Osteoblast (primary cell): ENCODE data around the gene IFI16. TPM values are rescaled to one million over a fixed set of nuclear protein-coding genes. Genes with fewer than 3 reads are reported as not detected.
"Not testable (repeated sequence)": the region's sequence is repeated elsewhere in the genome, so short reads cannot be mapped to it uniquely, and the experiment has no call there.

Experiments used
- DNase-seq: peaks from one replicate; pipeline ENCODE4 v3.0.0; 2011; ENCODE audit warnings: low spot score, mixed read lengths; ENCODE audit not compliant: insufficient read length; ENCODE audit errors: missing footprints
- H2AFZ ChIP-seq: 2 replicates; pipeline ENCODE4 v1.6.0; 2011; ENCODE audit warnings: mild to moderate bottlenecking, low read length
- H3K27ac ChIP-seq: 2 replicates; pipeline ENCODE4 v1.5.1; 2011; ENCODE audit warnings: mild to moderate bottlenecking, low read depth, low read length, moderate library complexity
- H3K27me3 ChIP-seq: 2 replicates; pipeline ENCODE4 v1.6.0; 2012; ENCODE audit warnings: mild to moderate bottlenecking, control low read depth, inconsistent platforms, low read length, moderate library complexity; ENCODE audit not compliant: insufficient read depth
- H3K36me3 ChIP-seq: 2 replicates; pipeline ENCODE4 v1.5.1; 2011; ENCODE audit warnings: mild to moderate bottlenecking, low read length, control low read depth, moderate library complexity; ENCODE audit not compliant: insufficient read depth
- H3K4me1 ChIP-seq: 2 replicates; pipeline ENCODE4 v1.5.1; 2011; ENCODE audit warnings: mild to moderate bottlenecking, low read length, control low read depth, moderate library complexity; ENCODE audit not compliant: insufficient read depth
- H3K4me2 ChIP-seq: 2 replicates; pipeline ENCODE4 v1.6.0; 2011; ENCODE audit warnings: mild to moderate bottlenecking, low read length; ENCODE audit not compliant: insufficient read depth
- H3K4me3 ChIP-seq: fragments of 200-600 bp; sonication (generic); 3 replicates; pipeline ENCODE4 v1.5.1; 2012; ENCODE audit warnings: mild to moderate bottlenecking, low read length, inconsistent platforms; ENCODE audit not compliant: insufficient read depth
- H3K79me2 ChIP-seq: 2 replicates; pipeline ENCODE4 v1.6.0; 2012; ENCODE audit warnings: mild to moderate bottlenecking, low read length, control low read depth, inconsistent platforms; ENCODE audit not compliant: insufficient read depth
- H3K9me3 ChIP-seq: 2 replicates; pipeline ENCODE4 v1.5.1; 2011; ENCODE audit warnings: low read depth, low read length, control low read depth
- H4K20me1 ChIP-seq: 2 replicates; pipeline ENCODE4 v1.6.0; 2012; ENCODE audit warnings: mild to moderate bottlenecking, low read length, control low read depth; ENCODE audit not compliant: insufficient read depth
- CTCF ChIP-seq: IDR thresholded peaks from 2 replicates; pipeline ENCODE4 v1.5.1; 2011; ENCODE audit warnings: mild to moderate bottlenecking, low read depth, low read length, moderate library complexity; ENCODE audit errors: extremely low read depth
- total RNA-seq: library from RNA; depleted of rRNA; stranded (reverse); fragments of >200 nt; gene quantifications from 2 replicates; pipeline ENCODE4 v1.2.3, GENCODE V29; 2012

IFI16 gene
- total RNA-seq, 1 donor, result 129 TPM

GRCh38 chr1:159023723-159024122 lies 14.0 kb downstream of the IFI16 start:
- no peak overlapping the region for H3K4me3 ChIP-seq
- no peak overlapping the region for H2AFZ ChIP-seq
- peaks cover 45% of the 10 kb centered on the region for H3K36me3 ChIP-seq
- no peaks in the 10 kb centered on the region for H3K27me3 ChIP-seq
- peaks cover 75% of the 10 kb centered on the region for H3K79me2 ChIP-seq
- no peaks in the 10 kb centered on the region for H3K4me1 ChIP-seq
- H3K9me3 ChIP-seq, result no peaks in the 10 kb centered on the region
- H3K4me2 ChIP-seq, result no peak overlapping the region
- H3K27ac ChIP-seq, result no peak overlapping the region
- no peak for DNase-seq
- no peak for TF ChIP-seq CTCF
- H4K20me1 ChIP-seq, result peaks cover 9% of the 10 kb centered on the region

GRCh38 chr1:159025043-159025442 lies 15.3 kb downstream of the IFI16 start:
- Histone ChIP-seq H3K27me3 (no peaks in the 10 kb centered on the region), H3K4me1 (no peaks in the 10 kb centered on the region), H3K4me3 (no peak overlapping the region), H3K79me2 (peaks cover 74% of the 10 kb centered on the region), H2AFZ (no peak overlapping the region), H4K20me1 (peaks cover 11% of the 10 kb centered on the region), H3K36me3 (peaks cover 36% of the 10 kb centered on the region), H3K27ac (no peak overlapping the region), H3K4me2 (no peak overlapping the region), H3K9me3 (no peaks in the 10 kb centered on the region)
- DNase-seq, result no peak
- TF ChIP-seq CTCF, result no peak

- Histone ChIP-seq H4K20me1 (peaks cover 13% of the 10 kb centered on the region), H3K36me3 (peaks cover 36% of the 10 kb centered on the region), H3K79me2 (peaks cover 78% of the 10 kb centered on the region)
- not testable (repeated sequence) for H3K4me2 ChIP-seq, H2AFZ ChIP-seq, H3K4me3 ChIP-seq, H3K27me3 ChIP-seq, H3K27ac ChIP-seq, H3K4me1 ChIP-seq, DNase-seq, H3K9me3 ChIP-seq
Measured at GRCh38 chr1:159026841-159027240, 17.1 kb downstream of the IFI16 start.

- Histone ChIP-seq H4K20me1 (peaks cover 12% of the 10 kb centered on the region), H3K4me2 (no peak overlapping the region), H3K27ac (no peak overlapping the region), H2AFZ (no peak overlapping the region), H3K36me3 (peaks cover 48% of the 10 kb centered on the region), H3K27me3 (no peaks in the 10 kb centered on the region), H3K4me3 (no peak overlapping the region), H3K9me3 (no peaks in the 10 kb centered on the region), H3K4me1 (no peaks in the 10 kb centered on the region), H3K79me2 (peaks cover 60% of the 10 kb centered on the region)
- no peak for TF ChIP-seq CTCF
- DNase-seq, result no peak
Measured at GRCh38 chr1:159030311-159030710, 20.6 kb downstream of the IFI16 start.
